NCI-H2196 (cell line): ENCODE data around the gene MEI4.

Source experiments
- DNase-seq: peaks from one replicate; lab custom pipeline; 2025; ENCODE audit not compliant: unreplicated experiment; lab: John Stamatoyannopoulos, UW

Gene MEI4

GRCh38 chr6:77930952-77931351 lies 278.1 kb downstream of the MEI4 start:
- no peak for DNase-seq

- no peak for DNase-seq
These were observed 309.2 kb downstream of the MEI4 start for GRCh38 chr6:77962070-77962469.

GRCh38 chr6:77965449-77965848 lies 312.6 kb downstream of the MEI4 start:
- DNase-seq, result no peak

GRCh38 chr6:77972334-77972733 lies 319.5 kb downstream of the MEI4 start:
- no peak for DNase-seq
